ENCODE measurements around the gene RNF151.

Gene RNF151

GRCh38 chr16:1978476-1979120, 11.9 kb downstream of the RNF151 start:
- DNase-seq, result no peak

- DNase-seq, result peak; percentile 59
These were observed 12.8 kb downstream of the RNF151 start for GRCh38 chr16:1979271-1980029.

GRCh38 chr16:1980030-1980769, 13.5 kb downstream of the RNF151 start:
- DNase-seq, result no peak

GRCh38 chr16:1980770-1981087, 14.1 kb downstream of the RNF151 start:
- DNase-seq, result no peak

- DNase-seq, result no peak
These were observed 14.8 kb downstream of the RNF151 start, which contains the start of gene NOXO1 for GRCh38 chr16:1981398-1981836. TSS of gene NOXO1 (minus strand) at chr16:1981469. CDS start at chr16:1981179, 290 bp downstream.

- no peak for DNase-seq
These were observed 15.4 kb downstream of the RNF151 start for GRCh38 chr16:1982013-1982433.

GRCh38 chr16:1982991-1983543, 16.4 kb downstream of the RNF151 start:
- DNase-seq, result no peak

- DNase-seq, result peak; percentile 64
These were observed 17.1 kb downstream of the RNF151 start, which contains the start of gene GFER for GRCh38 chr16:1983544-1984346. TSS of gene GFER (plus strand) at chr16:1984193. CDS start at chr16:1984219, 26 bp downstream.

GRCh38 chr16:1984347-1985225, 17.9 kb downstream of the RNF151 start:
- no peak for DNase-seq

GRCh38 chr16:1985466-1986150, 19.0 kb downstream of the RNF151 start:
- DNase-seq, result no peak

- no peak for DNase-seq
These were observed 20.5 kb downstream of the RNF151 start for GRCh38 chr16:1987198-1987597.

- no peak for DNase-seq
These were observed 22.8 kb downstream of the RNF151 start, which contains the start of gene SYNGR3 for GRCh38 chr16:1989209-1990100. TSS of gene SYNGR3 (plus strand) at chr16:1989970. CDS start at chr16:1990103, 133 bp downstream.

- no peak for DNase-seq
These were observed 23.4 kb downstream of the RNF151 start for GRCh38 chr16:1990101-1990350.

GRCh38 chr16:1990351-1991134, 23.9 kb downstream of the RNF151 start:
- DNase-seq, result peak; percentile 55

- DNase-seq, result peak; percentile 51
These were observed 24.5 kb downstream of the RNF151 start for GRCh38 chr16:1991135-1991551.

GRCh38 chr16:1991588-1991947, 24.9 kb downstream of the RNF151 start:
- DNase-seq, result no peak

GRCh38 chr16:1991948-1992703, 25.5 kb downstream of the RNF151 start:
- peak; percentile 99 for DNase-seq

- DNase-seq, result peak; percentile 40
These were observed 26.2 kb downstream of the RNF151 start for GRCh38 chr16:1992704-1993317.

All from activated CD8-positive, alpha-beta memory T cell treated with anti-CD3 and anti-CD28 coated beads, Interleukin-2, amount 50 U/mL, for 4 hours (primary cell).